NCI-H2227 (cell line): ENCODE results near the gene GSK3B.

Experiments used
- DNase-seq: peaks from one replicate; lab custom pipeline; 2025; ENCODE audit not compliant: unreplicated experiment; lab: John Stamatoyannopoulos, UW

GSK3B gene

GRCh38 chr3:120098710-120099109 is 4.5 kb upstream of the GSK3B start:
- DNase-seq: no peak

GRCh38 chr3:120095979-120096426 is 1.8 kb upstream of the GSK3B start:
- no peak for DNase-seq

GRCh38 chr3:120095226-120095978 is 1.2 kb upstream of the GSK3B start:
- peak; percentile 92 for DNase-seq

GRCh38 chr3:120094776-120095225 is 554 bp upstream of the GSK3B start:
- DNase-seq: peak; percentile 100

- no peak for DNase-seq
Measured at GRCh38 chr3:120093119-120093910, 932 bp downstream of the GSK3B start.

GRCh38 chr3:120092474-120092873 is 1.8 kb downstream of the GSK3B start:
- DNase-seq: no peak

- DNase-seq: no peak
Measured at GRCh38 chr3:120090422-120090821, 3.8 kb downstream of the GSK3B start.

- no peak for DNase-seq
Measured at GRCh38 chr3:120089089-120089488, 5.2 kb downstream of the GSK3B start.

- no peak for DNase-seq
Measured at GRCh38 chr3:120088622-120089021, 5.6 kb downstream of the GSK3B start.

GRCh38 chr3:120081719-120082118 is 12.5 kb downstream of the GSK3B start:
- DNase-seq: no peak

- no peak for DNase-seq
Measured at GRCh38 chr3:120080836-120081235, 13.4 kb downstream of the GSK3B start.

GRCh38 chr3:120077731-120078130 is 16.5 kb downstream of the GSK3B start:
- DNase-seq: no peak

GRCh38 chr3:120072867-120073525 is 21.3 kb downstream of the GSK3B start:
- DNase-seq: no peak

- DNase-seq: peak; percentile 36
Measured at GRCh38 chr3:120071259-120071658, 23.0 kb downstream of the GSK3B start.

- DNase-seq: no peak
Measured at GRCh38 chr3:120070263-120070981, 23.8 kb downstream of the GSK3B start.

- no peak for DNase-seq
Measured at GRCh38 chr3:120067083-120067482, 27.2 kb downstream of the GSK3B start.

- DNase-seq: no peak
Measured at GRCh38 chr3:120066634-120067033, 27.6 kb downstream of the GSK3B start.

GRCh38 chr3:120064641-120065040 is 29.6 kb downstream of the GSK3B start:
- DNase-seq: no peak

- no peak for DNase-seq
Measured at GRCh38 chr3:120062474-120062873, 31.8 kb downstream of the GSK3B start.

GRCh38 chr3:120059081-120059864 is 35.0 kb downstream of the GSK3B start:
- DNase-seq: no peak
